ENCODE data around the gene IL18BP. TPM values are rescaled to one million over a fixed set of nuclear protein-coding genes. Genes with fewer than 3 reads are reported as not detected.

Gene IL18BP
- polyA plus RNA-seq (2012; ENCODE audit: insufficient read depth, insufficient read length), result 7.8 TPM

DNA sequence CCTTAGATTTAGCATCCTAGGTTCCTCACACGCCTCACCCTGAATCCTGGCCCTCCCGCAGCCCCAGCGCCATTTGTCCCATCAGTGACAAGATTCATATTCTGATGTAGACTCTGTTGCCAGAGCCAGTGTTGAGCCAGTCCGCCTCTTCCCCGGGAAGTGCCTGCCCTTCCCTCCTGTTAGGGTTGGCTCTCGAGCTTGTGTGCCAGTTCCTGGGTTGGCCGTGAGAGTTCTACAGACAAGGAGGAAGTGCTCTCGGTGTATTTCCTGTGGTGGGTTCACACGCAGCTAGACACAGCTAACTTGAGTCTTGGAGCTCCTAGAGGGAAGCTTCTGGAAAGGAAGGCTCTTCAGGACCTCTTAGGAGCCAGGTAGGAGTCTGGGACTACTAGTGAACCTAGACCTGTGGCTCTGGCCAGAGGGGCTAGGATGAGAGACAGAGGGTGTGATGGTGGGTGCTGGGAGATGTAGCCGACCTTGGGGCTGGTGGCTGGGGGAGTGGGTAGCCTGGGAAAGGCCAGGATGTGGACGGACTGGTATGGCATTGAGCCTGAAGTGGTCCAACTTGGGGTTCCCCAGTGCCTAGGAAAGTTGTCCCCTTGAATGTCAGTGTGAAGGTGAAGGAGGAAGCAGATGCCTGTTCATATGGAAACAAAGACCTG, at the start of gene IL18BP:
TSS of gene IL18BP (plus strand) at position 261 of the 662 bp plus-strand sequence. CDS start 1,076 bp downstream, outside the sequence.
- peak; percentile 66 for DNase-seq (ENCODE audit: low read depth, low spot score)
- H3K4me3 ChIP-seq (ENCODE audit: low read length), result peak within 1 kb of the TSS; percentile 65

DNA sequence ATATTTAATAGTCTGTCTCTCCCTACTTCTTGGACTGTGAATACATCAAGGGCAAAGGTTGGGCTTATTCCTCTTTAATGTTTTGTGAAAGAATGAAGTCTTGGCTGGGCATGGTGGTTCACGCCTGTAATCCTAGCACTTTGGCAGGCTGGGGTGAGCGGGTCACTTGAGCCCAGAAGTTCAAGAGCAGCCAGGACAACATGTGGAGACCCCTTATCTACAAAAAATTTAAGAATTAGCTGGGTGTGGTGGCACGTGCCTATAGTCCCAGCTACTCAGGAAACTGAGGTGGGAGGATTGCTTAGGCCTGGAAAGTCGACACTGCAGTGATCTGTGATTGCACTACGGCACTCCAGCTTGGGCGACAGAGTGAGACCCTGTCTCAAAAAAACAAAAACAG, 49.7 kb upstream of the IL18BP start:
- DNase-seq (ENCODE audit: low read depth, low spot score), result no peak
- no peak overlapping the region for H3K4me3 ChIP-seq (ENCODE audit: low read length)

DNA sequence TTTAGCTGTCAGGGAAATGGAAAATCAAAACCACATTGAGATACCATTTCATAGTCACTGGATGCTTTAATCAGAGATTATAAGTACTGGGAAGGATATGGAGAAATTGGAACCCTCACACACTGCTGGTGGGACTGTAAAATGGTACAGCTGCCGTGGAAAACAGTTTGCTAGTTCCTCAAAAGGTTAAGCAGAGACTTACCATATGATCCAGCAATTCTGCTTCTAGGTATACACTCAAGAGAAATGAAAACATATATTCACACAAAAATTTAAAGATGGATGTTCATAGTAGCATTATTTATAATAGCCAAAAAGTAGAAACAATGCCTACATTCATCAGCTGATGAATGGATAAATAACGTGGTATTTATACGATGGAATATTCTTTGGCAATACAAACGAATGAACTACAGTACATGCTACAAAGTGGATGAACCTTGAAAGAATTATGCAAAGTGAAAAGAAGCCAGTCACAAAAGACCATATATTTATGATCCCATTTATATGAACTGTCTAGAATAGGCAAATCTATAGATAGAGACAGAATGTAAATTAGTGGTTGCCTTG, 46.9 kb upstream of the IL18BP start:
- DNase-seq (ENCODE audit: low read depth, low spot score), result no peak
- H3K4me3 ChIP-seq (ENCODE audit: low read length), result no peak overlapping the region

DNA sequence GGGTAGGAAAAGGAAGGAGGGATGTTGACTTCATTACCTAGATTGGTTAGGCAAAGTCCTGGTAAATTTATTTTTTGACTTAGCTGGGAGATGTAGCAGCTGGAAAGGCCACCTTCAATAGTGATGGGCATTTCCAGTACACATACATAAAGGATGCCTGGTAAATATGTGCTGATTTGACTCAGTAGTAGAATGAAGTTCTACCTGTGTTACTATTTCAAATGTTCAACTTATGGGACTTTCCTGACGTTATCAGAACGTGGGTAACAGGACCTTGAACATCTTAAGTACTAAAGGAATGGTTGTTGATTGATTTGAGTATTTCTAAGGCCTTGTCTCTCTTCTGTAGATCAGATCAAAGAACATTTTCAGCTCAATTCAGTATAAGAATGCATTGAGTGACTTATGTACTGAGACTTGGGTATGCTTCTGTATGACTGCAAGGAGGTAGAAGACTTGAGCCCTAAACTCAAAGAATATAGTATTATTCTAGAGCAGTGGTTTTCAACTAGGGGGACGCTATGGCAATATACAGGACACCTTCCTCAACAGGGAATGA, 42.7 kb upstream of the IL18BP start:
- H3K4me3 ChIP-seq (ENCODE audit: low read length), result no peak overlapping the region
- DNase-seq (ENCODE audit: low read depth, low spot score), result no peak

DNA sequence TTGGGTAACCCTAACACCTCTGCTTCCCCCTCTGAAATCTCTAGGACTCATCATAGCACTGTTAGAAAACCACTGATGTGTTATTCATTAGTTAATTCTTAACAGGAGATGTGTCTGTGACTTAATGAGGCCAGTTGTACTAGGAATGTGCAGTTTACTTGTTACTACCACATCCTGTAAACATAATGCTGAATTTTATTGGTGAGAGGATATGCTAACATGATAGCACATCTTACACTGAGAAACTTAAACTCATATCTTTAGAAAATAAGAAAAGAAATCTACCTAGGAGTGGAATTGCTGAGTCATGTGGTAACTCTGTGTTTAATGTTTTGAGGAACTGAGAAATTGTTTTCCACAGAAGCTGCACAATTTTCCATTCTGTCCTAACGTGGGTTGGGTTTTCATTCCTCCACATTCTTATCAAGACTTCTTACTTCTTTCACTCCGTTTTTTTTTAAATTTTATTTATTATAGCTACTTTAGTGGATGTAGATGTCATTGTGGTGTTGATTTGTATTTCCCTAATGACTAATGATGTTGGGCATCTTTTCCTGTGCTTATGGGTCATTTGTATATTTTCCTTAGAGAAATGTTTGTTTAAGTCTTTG, 36.2 kb upstream of the IL18BP start:
- no peak for DNase-seq (ENCODE audit: low read depth, low spot score)
- no peak overlapping the region for H3K4me3 ChIP-seq (ENCODE audit: low read length)

DNA sequence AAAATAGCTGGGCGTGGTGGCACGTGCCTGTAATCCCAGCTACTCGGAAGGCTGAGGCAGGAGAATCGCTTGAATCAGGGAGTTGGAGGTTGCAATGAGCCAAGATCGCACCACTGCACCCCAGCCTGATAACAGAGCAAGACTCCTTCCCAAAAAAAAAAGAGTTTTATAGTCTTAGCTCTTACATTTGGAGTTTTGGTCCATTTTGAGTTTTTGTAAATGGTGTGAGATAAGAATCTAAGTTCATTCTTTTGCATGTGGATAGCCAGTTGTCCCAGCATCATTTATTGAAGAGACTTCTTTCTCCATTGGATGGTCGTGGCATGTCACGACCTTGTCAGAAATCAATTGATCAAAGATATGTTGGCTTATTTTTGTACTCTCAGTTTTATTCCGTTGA, 35.2 kb upstream of the IL18BP start:
- no peak for DNase-seq (ENCODE audit: low read depth, low spot score)
- no peak overlapping the region for H3K4me3 ChIP-seq (ENCODE audit: low read length)

DNA sequence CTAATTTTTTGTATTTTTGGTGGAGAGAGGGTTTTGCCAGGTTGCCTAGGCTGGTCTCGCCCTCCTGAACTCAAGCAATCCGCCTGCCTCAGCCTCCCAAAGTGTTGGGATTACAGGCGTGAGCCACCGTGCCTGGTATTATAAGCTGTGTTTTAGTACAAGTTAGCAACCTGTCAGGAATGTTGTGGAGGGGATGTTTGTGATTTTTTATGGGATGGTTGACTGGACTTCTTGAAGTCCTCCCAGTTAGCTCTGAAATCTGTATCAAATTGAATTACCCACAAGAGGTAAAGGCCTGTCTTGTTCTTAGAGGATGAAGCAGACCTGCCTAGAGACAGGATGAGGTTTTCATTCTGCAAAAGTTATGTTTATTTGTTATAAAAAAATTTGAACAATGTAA, 34.1 kb upstream of the IL18BP start:
- no peak overlapping the region for H3K4me3 ChIP-seq (ENCODE audit: low read length)
- no peak for DNase-seq (ENCODE audit: low read depth, low spot score)

DNA sequence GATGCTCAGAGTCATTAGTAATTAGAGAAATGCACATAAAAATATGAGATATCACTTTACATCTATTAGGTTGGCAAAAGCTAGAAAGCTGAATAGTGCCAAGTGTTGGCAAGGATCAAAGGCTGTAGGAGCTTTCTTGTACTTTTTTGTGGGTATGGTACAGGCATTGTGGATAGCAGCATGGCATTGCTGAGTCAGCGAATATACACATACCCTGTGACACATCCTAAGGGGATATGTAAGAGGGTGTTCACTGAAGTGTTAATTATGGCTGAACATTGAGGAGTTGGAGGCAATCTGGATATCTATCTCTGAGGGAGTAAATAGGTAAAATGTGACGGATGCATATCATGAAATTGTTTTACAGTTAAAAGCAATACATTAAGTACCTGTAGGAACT, 27.0 kb upstream of the IL18BP start:
- peak; percentile 6 for DNase-seq (ENCODE audit: low read depth, low spot score)
- H3K4me3 ChIP-seq (ENCODE audit: low read length), result no peak overlapping the region

DNA sequence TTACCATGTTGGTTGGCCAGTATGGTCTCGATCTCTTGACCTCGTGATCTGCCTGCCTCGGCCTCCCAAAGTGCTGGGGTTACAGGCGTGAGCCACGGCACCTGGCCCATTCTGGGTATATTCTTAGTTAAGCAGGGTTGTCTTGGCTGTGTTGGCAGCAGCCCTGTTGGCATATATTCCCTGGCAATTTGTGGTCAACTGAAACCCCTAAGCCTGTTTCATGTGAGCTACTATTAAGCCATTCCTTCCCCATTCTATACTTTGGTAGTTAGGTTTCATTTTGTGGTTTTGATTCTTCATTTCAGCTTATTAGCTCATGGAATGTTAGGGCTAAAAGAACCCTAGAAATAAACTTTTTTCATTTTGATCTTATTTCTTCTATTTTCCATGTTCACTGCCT, 22.2 kb upstream of the IL18BP start:
- DNase-seq (ENCODE audit: low read depth, low spot score), result no peak
- no peak overlapping the region for H3K4me3 ChIP-seq (ENCODE audit: low read length)

DNA sequence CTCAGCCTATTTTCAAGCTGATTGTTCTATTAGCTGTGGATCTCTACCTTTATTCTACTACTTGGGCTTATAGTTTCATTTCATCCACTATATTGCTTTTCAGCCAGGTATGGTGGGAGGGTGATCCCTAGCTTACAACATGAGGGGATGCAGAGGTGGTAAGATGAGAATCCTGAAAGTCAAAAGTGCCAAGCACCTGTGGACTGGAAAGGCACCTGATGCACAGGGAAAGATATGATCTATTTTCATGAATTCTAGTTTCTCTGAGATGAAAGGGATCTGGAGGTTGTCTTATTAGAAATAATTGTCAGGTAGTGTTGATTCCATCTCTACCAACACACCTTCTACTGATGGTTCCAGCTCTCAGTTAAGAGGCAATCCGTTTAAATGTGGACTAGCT, 21.6 kb upstream of the IL18BP start:
- DNase-seq (ENCODE audit: low read depth, low spot score), result no peak
- no peak overlapping the region for H3K4me3 ChIP-seq (ENCODE audit: low read length)

DNA sequence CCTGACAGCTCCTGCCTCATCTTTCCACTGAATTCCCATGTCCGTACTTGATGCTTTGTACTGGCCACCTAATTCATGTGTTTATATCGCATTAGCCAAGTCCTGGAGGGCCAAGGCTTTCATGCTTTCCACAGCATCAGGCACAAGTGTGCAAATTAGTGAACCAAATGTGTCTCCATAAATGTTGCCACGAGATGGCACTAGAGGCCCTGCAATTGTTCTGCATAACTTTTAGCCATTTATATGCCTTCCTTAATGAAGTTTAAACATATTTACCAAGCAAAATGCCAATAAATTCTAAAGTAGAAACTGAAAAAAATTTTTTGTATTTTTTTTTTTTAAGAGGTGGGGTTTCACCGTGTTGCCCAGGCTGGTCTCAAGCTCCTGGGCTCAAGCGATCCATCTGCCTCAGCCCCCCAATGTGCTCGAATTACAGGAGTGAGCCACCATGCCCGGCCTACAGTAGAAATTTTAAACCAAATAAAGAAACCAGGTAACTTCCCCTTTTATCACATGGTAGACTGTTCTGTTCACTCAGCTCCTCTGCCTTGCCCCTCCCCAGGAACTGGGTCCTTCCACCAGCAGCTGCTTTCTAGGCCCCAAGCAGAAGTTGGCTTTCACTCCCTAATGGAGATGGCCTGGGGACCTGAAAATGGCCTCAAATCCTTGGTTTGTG, 20.8 kb upstream of the IL18BP start:
- DNase-seq (ENCODE audit: low read depth, low spot score), result peak; percentile 58
- H3K4me3 ChIP-seq (ENCODE audit: low read length), result no peak overlapping the region

DNA sequence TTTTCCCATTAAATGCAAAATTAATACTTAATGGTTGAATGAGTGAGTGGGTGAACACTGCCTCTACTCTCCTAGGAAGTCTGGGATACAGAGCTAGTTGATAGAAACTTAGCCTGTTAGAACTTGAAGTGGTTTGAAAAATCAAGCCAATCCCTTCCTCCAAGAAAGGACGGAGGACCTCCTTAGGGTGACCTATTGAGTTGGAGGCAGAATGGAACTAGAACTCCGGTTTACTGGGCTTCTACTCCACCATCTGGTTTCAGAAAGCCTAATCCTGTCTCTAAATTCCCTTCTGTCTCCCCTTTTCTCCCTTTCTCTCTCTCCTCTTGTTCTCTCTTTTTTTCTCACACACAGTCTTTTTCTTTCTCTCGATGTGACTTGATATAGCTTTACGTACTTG, 19.6 kb upstream of the IL18BP start:
- no peak overlapping the region for H3K4me3 ChIP-seq (ENCODE audit: low read length)
- DNase-seq (ENCODE audit: low read depth, low spot score), result no peak

DNA sequence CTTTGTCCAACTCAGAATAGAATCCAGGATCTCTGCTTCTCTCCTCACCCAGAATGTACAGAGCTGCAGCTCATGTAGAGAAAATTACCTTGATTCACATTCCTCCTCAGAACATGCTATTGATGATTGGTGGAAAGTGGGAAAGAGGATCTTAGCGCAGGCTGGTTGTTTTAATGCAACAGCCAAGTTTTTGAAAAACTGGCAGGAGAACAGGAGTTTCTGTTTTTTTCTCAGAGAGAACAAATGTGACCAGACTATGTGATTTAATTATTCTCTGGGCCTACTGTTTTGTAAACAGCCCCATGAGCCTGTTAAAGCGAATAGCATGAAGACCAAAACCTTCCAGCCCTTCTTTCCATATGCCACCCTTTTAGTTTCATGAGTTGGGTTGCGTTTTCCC, 19.1 kb upstream of the IL18BP start:
- H3K4me3 ChIP-seq (ENCODE audit: low read length), result no peak overlapping the region
- no peak for DNase-seq (ENCODE audit: low read depth, low spot score)

DNA sequence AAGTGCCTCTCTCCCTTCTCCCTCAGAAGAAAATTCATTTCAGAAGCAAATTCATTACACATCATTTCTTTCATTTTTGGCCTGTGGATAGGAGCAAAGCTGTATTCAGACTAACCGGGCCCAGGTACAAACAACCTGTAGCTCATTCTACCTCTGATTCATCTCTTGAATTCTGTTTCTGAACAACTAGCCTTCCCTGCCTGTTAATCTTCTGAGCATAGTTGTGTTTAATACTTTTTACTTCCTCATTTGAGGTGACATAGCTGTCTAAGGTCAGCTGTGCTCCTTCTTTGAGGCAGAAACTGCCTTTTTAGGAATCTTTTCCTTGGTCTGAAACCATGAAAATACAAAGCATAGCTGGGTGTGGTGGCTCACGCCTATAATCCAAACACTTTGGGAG, 12.6 kb upstream of the IL18BP start:
- DNase-seq (ENCODE audit: low read depth, low spot score), result no peak
- no peak overlapping the region for H3K4me3 ChIP-seq (ENCODE audit: low read length)

DNA sequence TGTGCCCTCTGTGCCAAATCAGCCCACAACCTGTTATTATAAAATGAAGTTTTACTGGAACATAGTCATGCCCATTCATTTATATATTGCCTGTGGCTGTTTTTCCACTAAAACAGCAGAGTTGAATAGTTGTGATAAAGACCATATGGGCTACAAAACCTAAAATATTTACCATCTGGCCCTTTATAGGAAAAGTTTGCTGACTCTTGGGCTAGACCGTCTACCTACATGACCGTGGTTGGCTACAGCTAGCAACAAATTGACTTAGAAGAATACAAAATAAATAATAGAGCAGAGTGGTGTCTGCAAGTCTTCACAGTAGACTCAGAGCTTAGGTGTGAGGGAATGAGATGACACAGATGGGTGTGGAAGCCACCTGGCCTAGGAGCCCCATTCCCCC, 11.2 kb upstream of the IL18BP start:
- no peak overlapping the region for H3K4me3 ChIP-seq (ENCODE audit: low read length)
- DNase-seq (ENCODE audit: low read depth, low spot score), result no peak

DNA sequence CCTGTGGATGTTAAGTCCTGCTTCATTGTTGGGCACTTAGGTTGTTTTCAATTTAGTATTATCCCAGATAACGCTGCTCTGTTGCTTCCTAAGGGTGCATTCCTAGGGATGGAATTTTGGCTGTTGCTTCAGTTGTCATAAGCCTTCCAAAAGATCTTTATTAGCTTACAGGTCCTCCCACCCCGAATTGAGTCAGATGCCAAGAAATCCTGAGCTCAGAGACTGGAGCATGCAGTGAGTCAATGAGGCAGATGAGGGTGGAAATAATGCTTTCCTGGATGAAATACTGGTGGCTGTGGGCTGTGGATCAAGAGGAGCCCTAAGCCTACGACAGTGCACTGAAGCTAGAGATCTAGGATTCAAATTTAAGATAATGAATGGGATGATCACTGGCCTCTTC, 10.7 kb upstream of the IL18BP start:
- no peak for DNase-seq (ENCODE audit: low read depth, low spot score)

DNA sequence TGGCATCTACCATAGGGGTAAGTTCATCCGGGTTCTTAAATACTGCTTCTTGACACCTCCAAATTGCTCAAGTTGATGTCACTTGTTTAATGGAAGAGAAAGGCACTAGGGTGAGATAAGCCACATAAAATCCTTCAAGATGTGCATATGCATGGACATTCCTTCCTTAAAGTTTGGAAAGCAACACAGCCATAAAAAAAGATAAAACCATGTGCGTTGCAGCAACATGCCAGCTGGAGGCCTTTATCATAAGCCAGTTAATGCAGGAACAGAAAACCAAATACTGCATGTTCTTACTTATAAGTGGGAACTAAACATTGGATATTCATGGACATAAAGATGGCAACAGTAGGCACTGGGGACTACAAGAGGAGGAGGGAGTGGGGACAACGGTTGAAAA, 8.0 kb upstream of the IL18BP start:
- no peak for DNase-seq (ENCODE audit: low read depth, low spot score)
- no peak overlapping the region for H3K4me3 ChIP-seq (ENCODE audit: low read length)

More for the DNA sequence above, 10.7 kb upstream of the IL18BP start:
- H3K4me3 ChIP-seq (ENCODE audit: low read length), result no peak overlapping the region

DNA sequence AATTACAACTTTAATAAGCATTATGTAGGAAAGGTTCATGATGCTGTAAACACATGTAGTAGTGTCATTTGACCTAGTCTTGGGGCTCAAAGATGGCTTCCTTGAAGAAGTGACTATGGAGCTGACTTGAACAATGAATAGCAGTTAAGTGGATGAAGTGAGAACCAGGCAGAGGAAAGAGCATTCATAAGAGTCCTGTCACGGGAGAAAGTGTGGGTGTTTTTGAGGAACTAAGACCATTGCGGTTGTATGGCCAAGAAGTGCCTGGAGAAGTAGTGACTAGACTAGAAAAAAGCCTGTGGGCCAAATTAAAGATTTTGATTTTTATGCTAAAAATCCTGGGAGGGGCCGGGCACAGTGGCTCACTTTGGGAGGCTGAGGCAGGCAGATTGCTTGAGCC, 7.2 kb upstream of the IL18BP start:
- no peak for DNase-seq (ENCODE audit: low read depth, low spot score)
- H3K4me3 ChIP-seq (ENCODE audit: low read length), result no peak overlapping the region

DNA sequence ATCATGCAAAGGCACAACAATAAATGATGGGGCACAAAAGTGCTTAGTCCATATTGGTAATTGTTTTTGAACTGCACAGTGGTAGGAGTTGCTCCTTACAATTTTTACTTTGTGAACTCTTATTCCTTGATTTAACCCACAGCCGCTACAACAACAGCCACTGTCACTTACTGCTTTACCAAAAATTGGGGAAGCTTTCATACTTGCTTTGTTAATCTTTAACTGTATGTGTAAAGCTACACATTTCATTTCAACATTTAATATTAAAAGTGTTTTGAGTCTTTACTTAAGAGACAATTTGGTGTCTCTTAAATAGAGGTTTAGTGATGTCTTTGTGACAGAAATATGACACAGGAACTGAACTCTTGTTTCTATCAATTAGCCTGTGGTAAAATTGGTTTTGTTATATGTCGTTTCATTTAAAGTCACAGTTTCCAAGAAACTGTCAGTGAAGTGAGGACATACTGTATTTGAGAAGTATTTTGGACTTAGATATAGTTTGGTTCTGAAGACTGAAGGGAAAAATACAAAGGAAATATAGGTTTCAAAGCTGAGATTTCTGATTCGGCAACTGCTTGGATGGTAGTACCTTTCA, 6.5 kb upstream of the IL18BP start:
- no peak overlapping the region for H3K4me3 ChIP-seq (ENCODE audit: low read length)
- DNase-seq (ENCODE audit: low read depth, low spot score), result no peak

DNA sequence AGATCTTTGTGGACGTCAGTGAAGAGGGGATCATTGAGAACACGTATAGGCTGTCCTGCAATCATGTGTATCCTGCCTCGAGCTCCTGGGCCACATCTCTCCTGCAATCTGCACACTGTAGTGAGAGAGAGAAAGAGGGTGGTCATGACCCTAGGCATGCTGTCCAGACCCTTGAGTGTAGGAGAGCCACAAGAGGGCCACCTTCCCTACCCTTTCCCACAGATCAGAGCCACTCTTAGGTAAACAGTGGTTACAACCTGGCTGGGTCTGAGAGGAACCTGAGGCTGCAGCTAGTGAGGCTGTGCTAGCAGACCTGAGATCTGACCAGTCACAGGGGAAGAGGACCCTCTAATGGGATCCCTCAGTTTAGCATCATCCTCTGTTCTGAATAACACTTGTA, 3.9 kb upstream of the IL18BP start:
- no peak overlapping the region for H3K4me3 ChIP-seq (ENCODE audit: low read length)
- DNase-seq (ENCODE audit: low read depth, low spot score), result no peak
